Panc1 (cell line): Measurements from ENCODE around the gene SPATA7. TPM values are rescaled to one million over a fixed set of nuclear protein-coding genes. Genes with fewer than 3 reads are reported as not detected.

Experiments used
- ATAC-seq: fragments of 200-7000 bp; cut with Tn5 transposase; 2 replicates; pipeline ENCODE4 v1.9.1; 2020; ENCODE audit warnings: mild to moderate bottlenecking, moderate library complexity
- BruUV-seq: library from RNA; stranded (reverse); fragments of 400-500 nt; replicated peaks from 2 replicates; lab custom pipeline; 2021; lab: Mats Ljungman, UMichigan
- CTCF ChIA-PET: fragments of 300-600 bp; sonication (Branson Sonifier 250); formaldehyde crosslinking; loops from one replicate; lab custom pipeline; 2022; ENCODE audit warnings: antibody characterized with exemption; lab: Charles Lee
- POLR2A ChIA-PET: fragments of 300-600 bp; sonication (Branson Sonifier 250); formaldehyde crosslinking; loops from one replicate; lab custom pipeline; 2022; ENCODE audit warnings: antibody characterized with exemption; lab: Charles Lee
- DNase-seq: peaks from one replicate; pipeline ENCODE4 v3.0.0-alpha.2; 2010; ENCODE audit warnings: low read depth, low spot score
- H3K27ac ChIP-seq: 2 replicates; pipeline ENCODE4 v1.5.1; 2011; ENCODE audit warnings: mild to moderate bottlenecking, low read length, inconsistent platforms
- H3K27me3 ChIP-seq: fragments of 200-500 bp; sonication (Bioruptor generic); 2 replicates; pipeline ENCODE4 v1.6.0; 2014; ENCODE audit warnings: low read length, inconsistent platforms; ENCODE audit not compliant: control insufficient read depth, insufficient read depth
- H3K36me3 ChIP-seq: fragments of 200-500 bp; sonication (Bioruptor generic); 2 replicates; pipeline ENCODE4 v1.5.1; 2014; ENCODE audit warnings: inconsistent platforms, mild to moderate bottlenecking, low read length, moderate library complexity; ENCODE audit not compliant: control insufficient read depth, insufficient read depth
- H3K4me1 ChIP-seq: 2 replicates; pipeline ENCODE4 v1.5.1; 2011; ENCODE audit warnings: inconsistent platforms, mild to moderate bottlenecking, low read length, moderate library complexity; ENCODE audit not compliant: control insufficient read depth, insufficient read depth
- H3K4me3 ChIP-seq, 2 experiments: 2 replicates each; pipeline ENCODE4 v1.5.1; 2011 to 2012; ENCODE audit warnings: low read depth in 2 of 2, low read length in 2 of 2, mild to moderate bottlenecking in 2 of 2, inconsistent platforms in 1 of 2, moderate library complexity in 1 of 2
- H3K9me3 ChIP-seq: fragments of 200-500 bp; sonication (Bioruptor generic); 2 replicates; pipeline ENCODE4 v1.5.1; 2014; ENCODE audit warnings: low read depth, mild to moderate bottlenecking, inconsistent platforms, low read length, moderate library complexity; ENCODE audit not compliant: control insufficient read depth, insufficient read depth
- CTCF ChIP-seq: fragments of 450-650 bp; IDR thresholded peaks from 2 replicates; pipeline ENCODE4 v1.5.1; 2017; ENCODE audit warnings: mild to moderate bottlenecking
- POLR2AphosphoS5 ChIP-seq: IDR thresholded peaks from 2 replicates; pipeline ENCODE4 v1.6.1; 2012; ENCODE audit warnings: mild to moderate bottlenecking, low read depth, low read length, moderate library complexity
- SIN3A ChIP-seq: IDR thresholded peaks from 2 replicates; pipeline ENCODE4 v1.6.1; 2012; ENCODE audit warnings: low read depth, mild to moderate bottlenecking, low read length, moderate library complexity, borderline replicate concordance; ENCODE audit not compliant: insufficient read depth
- TCF7L2 ChIP-seq: IDR thresholded peaks from 2 replicates; pipeline ENCODE4 v1.6.1; 2011; ENCODE audit warnings: mild to moderate bottlenecking, low read depth, low read length, inconsistent platforms
- in situ Hi-C: cut with HindIII; loops from 2 replicates; pipeline ENCODE4 v1.10.0; 2016; ENCODE audit warnings: low sequenced_read_pairs, low pct_unique_long_range_greater_than_20kb
- intact Hi-C: fragments of 100-400 bp; cut with micrococcal nuclease; formaldehyde crosslinking; loops from one replicate; pipeline ENCODE4 v1.10.0; 2022; ENCODE audit not compliant: unreplicated experiment
- total RNA-seq: library from RNA; stranded (reverse); gene quantifications from one replicate; pipeline ENCODE4 v1.2.1, GENCODE V29; 2021; ENCODE audit not compliant: unreplicated experiment
- TF ChIP-seq, protein P1 (sequence below), 2 experiments: IDR thresholded peaks; 2 replicates each; pipeline ENCODE4 v1.6.1; 2011 to 2012; ENCODE audit warnings: low read depth in 2 of 2, control low read depth in 1 of 2, low read length in 1 of 2, mild to moderate bottlenecking in 1 of 2, moderate library complexity in 1 of 2; ENCODE audit not compliant: insufficient read depth in 1 of 2

SPATA7 gene
- total RNA-seq, 1 experiment from 2014 or later: 4.0 TPM

DNA sequence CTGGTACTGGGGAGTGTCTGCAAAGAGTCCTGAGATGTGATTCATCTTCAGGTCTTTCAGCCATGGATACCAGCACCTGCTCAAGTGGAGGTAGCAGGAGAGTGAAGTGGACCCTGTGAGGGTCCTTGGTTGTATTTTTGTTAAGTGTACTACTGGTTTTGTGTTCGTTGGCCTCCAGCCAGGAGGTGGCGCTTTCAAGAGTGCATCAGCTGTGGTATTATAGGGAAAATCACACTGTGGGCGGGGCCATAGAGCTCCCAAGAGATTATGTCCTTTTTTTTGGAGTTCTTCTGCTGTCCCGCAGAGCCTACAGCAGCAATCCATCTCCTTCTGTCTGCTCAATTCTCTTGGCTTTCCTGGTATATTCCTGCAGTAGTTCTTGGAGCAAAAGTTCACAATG is 66.8 kb downstream of the SPATA7 start:
- H3K27me3 ChIP-seq: no peaks in the 10 kb centered on the region
- CTCF ChIA-PET: no interaction called here
- no peak overlapping the region for H3K27ac ChIP-seq
- no peaks in the 10 kb centered on the region for H3K4me1 ChIP-seq
- no peak overlapping the region for H3K4me3 ChIP-seq
- H3K9me3 ChIP-seq: no peaks in the 10 kb centered on the region
- H3K36me3 ChIP-seq: no peaks in the 10 kb centered on the region
- intact Hi-C loops: no loop called here
- DNase-seq: no peak
- POLR2A ChIA-PET: no interaction called here
- no TSS peak for BruUV-seq
- ATAC-seq: no peak
- in situ Hi-C loops: no loop called here
- TF ChIP-seq SIN3A (no peak), POLR2AphosphoS5 (no peak), CTCF (no peak), TCF7L2 (no peak)
- TF ChIP-seq, protein P1, sequence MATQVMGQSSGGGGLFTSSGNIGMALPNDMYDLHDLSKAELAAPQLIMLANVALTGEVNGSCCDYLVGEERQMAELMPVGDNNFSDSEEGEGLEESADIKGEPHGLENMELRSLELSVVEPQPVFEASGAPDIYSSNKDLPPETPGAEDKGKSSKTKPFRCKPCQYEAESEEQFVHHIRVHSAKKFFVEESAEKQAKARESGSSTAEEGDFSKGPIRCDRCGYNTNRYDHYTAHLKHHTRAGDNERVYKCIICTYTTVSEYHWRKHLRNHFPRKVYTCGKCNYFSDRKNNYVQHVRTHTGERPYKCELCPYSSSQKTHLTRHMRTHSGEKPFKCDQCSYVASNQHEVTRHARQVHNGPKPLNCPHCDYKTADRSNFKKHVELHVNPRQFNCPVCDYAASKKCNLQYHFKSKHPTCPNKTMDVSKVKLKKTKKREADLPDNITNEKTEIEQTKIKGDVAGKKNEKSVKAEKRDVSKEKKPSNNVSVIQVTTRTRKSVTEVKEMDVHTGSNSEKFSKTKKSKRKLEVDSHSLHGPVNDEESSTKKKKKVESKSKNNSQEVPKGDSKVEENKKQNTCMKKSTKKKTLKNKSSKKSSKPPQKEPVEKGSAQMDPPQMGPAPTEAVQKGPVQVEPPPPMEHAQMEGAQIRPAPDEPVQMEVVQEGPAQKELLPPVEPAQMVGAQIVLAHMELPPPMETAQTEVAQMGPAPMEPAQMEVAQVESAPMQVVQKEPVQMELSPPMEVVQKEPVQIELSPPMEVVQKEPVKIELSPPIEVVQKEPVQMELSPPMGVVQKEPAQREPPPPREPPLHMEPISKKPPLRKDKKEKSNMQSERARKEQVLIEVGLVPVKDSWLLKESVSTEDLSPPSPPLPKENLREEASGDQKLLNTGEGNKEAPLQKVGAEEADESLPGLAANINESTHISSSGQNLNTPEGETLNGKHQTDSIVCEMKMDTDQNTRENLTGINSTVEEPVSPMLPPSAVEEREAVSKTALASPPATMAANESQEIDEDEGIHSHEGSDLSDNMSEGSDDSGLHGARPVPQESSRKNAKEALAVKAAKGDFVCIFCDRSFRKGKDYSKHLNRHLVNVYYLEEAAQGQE (IDR thresholded peaks at IDR 0.05; ENCODE audit: insufficient read depth in 1 of 2, low read depth in 2 of 2, low read length in 1 of 2): no peak

- ChIA-PET CTCF (interaction anchor here (0.9 kb wide), 1 partner anchor 265 kb away, joined by 4 read pairs; no protein-coding TSS in a partner anchor), POLR2A (no interaction called here)
- intact Hi-C loops: no loop called here
- Histone ChIP-seq H3K4me3 (no peak overlapping the region), H3K27me3 (no peaks in the 10 kb centered on the region), H3K36me3 (no peaks in the 10 kb centered on the region), H3K27ac (no peak overlapping the region), H3K4me1 (no peaks in the 10 kb centered on the region), H3K9me3 (no peaks in the 10 kb centered on the region)
- ATAC-seq: no peak
- no TSS peak for BruUV-seq
- DNase-seq: no peak
- TF ChIP-seq, protein P1 (IDR thresholded peaks at IDR 0.05; ENCODE audit: insufficient read depth in 1 of 2, low read depth in 2 of 2, low read length in 1 of 2): no peak
- no peak for TF ChIP-seq SIN3A
- no peak for TF ChIP-seq CTCF
- TF ChIP-seq POLR2AphosphoS5: no peak
- TF ChIP-seq TCF7L2: no peak
- in situ Hi-C loops: no loop called here
Measured at GRCh38 chr14:88454886-88455285, 69.4 kb downstream of the SPATA7 start.
